Ectodermal cell (in vitro differentiated cells): ENCODE results near the gene GALNT14.

Source experiments
- H3K27ac ChIP-seq: 2 replicates; pipeline ENCODE4 v1.7.0; 2013; ENCODE audit warnings: mild to moderate bottlenecking, low read depth, low read length; ENCODE audit not compliant: insufficient read depth, poor library complexity, severe bottlenecking
- H3K27me3 ChIP-seq: 2 replicates; pipeline ENCODE4 v1.7.0; 2013; ENCODE audit warnings: mild to moderate bottlenecking, low read length; ENCODE audit not compliant: insufficient read depth, control insufficient read depth, poor library complexity, severe bottlenecking
- H3K36me3 ChIP-seq: one replicate; pipeline ENCODE4 v1.7.0; 2013; ENCODE audit warnings: low read length; ENCODE audit not compliant: control insufficient read depth, insufficient read depth
- H3K4me1 ChIP-seq: one replicate; pipeline ENCODE4 v1.7.0; 2013; ENCODE audit warnings: low read length; ENCODE audit not compliant: control insufficient read depth, insufficient read depth
- H3K4me3 ChIP-seq: 2 replicates; pipeline ENCODE4 v1.7.0; 2013; ENCODE audit warnings: low read depth, low read length, control low read depth; ENCODE audit not compliant: insufficient read depth
- H3K9me3 ChIP-seq: 2 replicates; pipeline ENCODE4 v1.7.0; 2013; ENCODE audit warnings: mild to moderate bottlenecking, low read length, moderate library complexity; ENCODE audit not compliant: control insufficient read depth
- WGBS, 2 experiments: methylation state at CpG; one replicate each; pipeline ENCODE4 v1.1.7; 2013; ENCODE audit warnings: missing lambda C conversion rate in 2 of 2; 5-methylcytosine and 5-hydroxymethylcytosine counted together

GALNT14 gene

GRCh38 chr2:30935795-30936194, 202.4 kb downstream of the GALNT14 start:
- H3K27me3 ChIP-seq, result no peaks in the 10 kb centered on the region
- no peak overlapping the region for H3K4me3 ChIP-seq
- no peak overlapping the region for H3K27ac ChIP-seq
- H3K4me1 ChIP-seq, result no peaks in the 10 kb centered on the region
- no peaks in the 10 kb centered on the region for H3K36me3 ChIP-seq
- H3K9me3 ChIP-seq, result no peaks in the 10 kb centered on the region
- 92 to 94% methylated on average over 8 of the region's 8 CpGs for WGBS, 2 experiments

GRCh38 chr2:30934066-30934465, 204.2 kb downstream of the GALNT14 start:
- Histone ChIP-seq H3K9me3 (no peaks in the 10 kb centered on the region), H3K36me3 (no peaks in the 10 kb centered on the region), H3K27ac (no peak overlapping the region), H3K27me3 (no peaks in the 10 kb centered on the region), H3K4me1 (no peaks in the 10 kb centered on the region), H3K4me3 (no peak overlapping the region)
- WGBS, 2 experiments, result 92 to 94% methylated on average over 7 of the region's 7 CpGs

- Histone ChIP-seq H3K4me1 (no peaks in the 10 kb centered on the region), H3K27me3 (no peaks in the 10 kb centered on the region), H3K9me3 (no peaks in the 10 kb centered on the region), H3K27ac (no peak overlapping the region), H3K36me3 (no peaks in the 10 kb centered on the region), H3K4me3 (no peak overlapping the region)
- 83 to 84% methylated on average over 5 of the region's 5 CpGs for WGBS, 2 experiments
Observed at GRCh38 chr2:30933496-30933895, 204.7 kb downstream of the GALNT14 start.

- Histone ChIP-seq H3K27me3 (no peaks in the 10 kb centered on the region), H3K27ac (no peak overlapping the region), H3K36me3 (no peaks in the 10 kb centered on the region), H3K9me3 (no peaks in the 10 kb centered on the region), H3K4me3 (no peak overlapping the region), H3K4me1 (no peaks in the 10 kb centered on the region)
- 92 to 93% methylated on average over 3 of the region's 3 CpGs for WGBS, 2 experiments
Observed at GRCh38 chr2:30932870-30933269, 205.4 kb downstream of the GALNT14 start.

GRCh38 chr2:30931841-30932407, 206.3 kb downstream of the GALNT14 start:
- no peaks in the 10 kb centered on the region for H3K9me3 ChIP-seq
- H3K36me3 ChIP-seq, result no peaks in the 10 kb centered on the region
- no peak overlapping the region for H3K27ac ChIP-seq
- no peaks in the 10 kb centered on the region for H3K27me3 ChIP-seq
- no peaks in the 10 kb centered on the region for H3K4me1 ChIP-seq
- H3K4me3 ChIP-seq, result no peak overlapping the region
- 94 to 95% methylated on average over 19 of the region's 19 CpGs for WGBS, 2 experiments

- no peak overlapping the region for H3K27ac ChIP-seq
- no peaks in the 10 kb centered on the region for H3K27me3 ChIP-seq
- WGBS, 2 experiments, result 71% methylated on average over 3 of the region's 3 CpGs
- no peaks in the 10 kb centered on the region for H3K36me3 ChIP-seq
- no peak overlapping the region for H3K4me3 ChIP-seq
- H3K4me1 ChIP-seq, result no peaks in the 10 kb centered on the region
- no peaks in the 10 kb centered on the region for H3K9me3 ChIP-seq
Observed at GRCh38 chr2:30930716-30931115, 207.5 kb downstream of the GALNT14 start.

- H3K9me3 ChIP-seq, result no peaks in the 10 kb centered on the region
- no peaks in the 10 kb centered on the region for H3K36me3 ChIP-seq
- no peaks in the 10 kb centered on the region for H3K27me3 ChIP-seq
- H3K4me3 ChIP-seq, result no peak overlapping the region
- no peak overlapping the region for H3K27ac ChIP-seq
- H3K4me1 ChIP-seq, result no peaks in the 10 kb centered on the region
- 91% methylated on average over 7 of the region's 7 CpGs for WGBS, 2 experiments
Observed at GRCh38 chr2:30927465-30928075, 210.7 kb downstream of the GALNT14 start.

GRCh38 chr2:30926606-30927005, 211.6 kb downstream of the GALNT14 start:
- Histone ChIP-seq H3K36me3 (no peaks in the 10 kb centered on the region), H3K4me1 (no peaks in the 10 kb centered on the region), H3K27ac (no peak overlapping the region), H3K27me3 (no peaks in the 10 kb centered on the region), H3K9me3 (no peaks in the 10 kb centered on the region), H3K4me3 (no peak overlapping the region)
- 94 to 95% methylated on average over 5 of the region's 5 CpGs for WGBS, 2 experiments

- WGBS, 2 experiments, result 84 to 87% methylated on average over 5 of the region's 5 CpGs
- H3K4me1 ChIP-seq, result no peaks in the 10 kb centered on the region
- no peak overlapping the region for H3K4me3 ChIP-seq
- no peaks in the 10 kb centered on the region for H3K27me3 ChIP-seq
- no peak overlapping the region for H3K27ac ChIP-seq
- H3K9me3 ChIP-seq, result no peaks in the 10 kb centered on the region
- H3K36me3 ChIP-seq, result no peaks in the 10 kb centered on the region
Observed at GRCh38 chr2:30923623-30924022, 214.6 kb downstream of the GALNT14 start.

- no peaks in the 10 kb centered on the region for H3K4me1 ChIP-seq
- H3K27ac ChIP-seq, result no peak overlapping the region
- 88 to 93% methylated on average over 4 to 5 of the region's 5 CpGs for WGBS, 2 experiments
- no peak overlapping the region for H3K4me3 ChIP-seq
- no peaks in the 10 kb centered on the region for H3K36me3 ChIP-seq
- no peaks in the 10 kb centered on the region for H3K27me3 ChIP-seq
- H3K9me3 ChIP-seq, result no peaks in the 10 kb centered on the region
Observed at GRCh38 chr2:30920511-30920910, 217.7 kb downstream of the GALNT14 start.
